IPS DF 6.9 (cell line): Measurements from ENCODE around the gene ARL2BP.

Experiments
- DNase-seq: peaks from one replicate; pipeline ENCODE4 v3.0.0-alpha.2; 2013; ENCODE audit warnings: low read depth, low spot score
- H3K27ac ChIP-seq: one replicate; pipeline ENCODE4 v1.5.1; 2013; ENCODE audit warnings: low read length, control low read depth
- H3K27me3 ChIP-seq: 2 replicates; pipeline ENCODE4 v1.6.1; 2013; ENCODE audit warnings: mild to moderate bottlenecking, low read length; ENCODE audit not compliant: control insufficient read depth, insufficient read depth
- H3K36me3 ChIP-seq: 2 replicates; pipeline ENCODE4 v1.6.1; 2013; ENCODE audit warnings: low read length; ENCODE audit not compliant: control insufficient read depth, insufficient read depth
- H3K4me1 ChIP-seq: 2 replicates; pipeline ENCODE4 v1.6.1; 2013; ENCODE audit warnings: low read length; ENCODE audit not compliant: control insufficient read depth, insufficient read depth
- H3K4me3 ChIP-seq: 2 replicates; pipeline ENCODE4 v1.5.1; 2013; ENCODE audit warnings: mild to moderate bottlenecking, low read length
- H3K9me3 ChIP-seq: 2 replicates; pipeline ENCODE4 v1.6.1; 2013; ENCODE audit warnings: low read length, inconsistent platforms; ENCODE audit not compliant: control insufficient read depth, insufficient read depth
- WGBS: extraction: QIAGEN DNeasy Blood & Tissue Kit; methylation state at CpG from one replicate; pipeline ENCODE4 v1.1.7; 2013; ENCODE audit warnings: mixed read lengths, missing lambda C conversion rate; ENCODE audit not compliant: insufficient read length, insufficient coverage; 5-methylcytosine and 5-hydroxymethylcytosine counted together

ARL2BP gene

DNA sequence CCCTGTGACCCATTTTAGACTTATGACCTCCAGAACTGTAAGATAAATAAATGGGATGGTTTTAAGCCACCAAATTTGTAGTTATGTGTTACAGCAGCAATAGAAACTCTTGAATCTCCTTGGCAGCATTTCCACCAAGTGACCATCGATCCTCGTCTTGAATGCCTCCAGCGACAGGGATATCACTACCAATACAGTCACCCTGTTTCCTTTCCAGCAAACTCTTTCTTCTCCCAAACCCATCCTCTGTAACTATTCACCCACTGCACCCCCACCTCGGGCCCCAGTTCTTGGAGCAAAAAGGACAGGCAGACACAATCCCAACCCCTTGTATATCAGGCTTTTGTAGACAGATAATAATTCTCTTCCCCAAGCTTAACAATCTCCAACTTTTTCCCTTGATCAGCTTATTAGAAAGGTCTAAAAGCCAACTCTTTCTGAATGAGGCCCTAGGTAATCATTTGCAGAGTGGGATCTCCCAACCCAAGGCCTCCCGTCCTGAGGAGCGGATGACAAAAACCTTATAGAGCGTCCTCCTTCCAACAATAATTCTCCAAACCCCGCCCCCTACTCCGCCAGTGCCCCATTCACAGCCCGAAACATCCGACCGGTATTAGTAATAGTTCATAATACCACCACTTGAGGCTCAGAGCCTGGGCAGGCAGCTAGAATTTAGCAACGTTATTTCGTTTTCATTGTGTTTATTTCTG, 54.1 kb downstream of the ARL2BP start:
- H3K4me3 ChIP-seq: peak overlapping the region; percentile 67; the same call in 1 of the 2 replicates
- no peaks in the 10 kb centered on the region for H3K36me3 ChIP-seq
- H3K27ac ChIP-seq: no peak overlapping the region
- no peak for DNase-seq
- no peaks in the 10 kb centered on the region for H3K9me3 ChIP-seq
- no CpG with 5 or more reads among the region's 14 CpGs for WGBS
- H3K4me1 ChIP-seq: peaks cover 2% of the 10 kb centered on the region; the same call in 1 of the 2 replicates
- no peaks in the 10 kb centered on the region for H3K27me3 ChIP-seq

DNA sequence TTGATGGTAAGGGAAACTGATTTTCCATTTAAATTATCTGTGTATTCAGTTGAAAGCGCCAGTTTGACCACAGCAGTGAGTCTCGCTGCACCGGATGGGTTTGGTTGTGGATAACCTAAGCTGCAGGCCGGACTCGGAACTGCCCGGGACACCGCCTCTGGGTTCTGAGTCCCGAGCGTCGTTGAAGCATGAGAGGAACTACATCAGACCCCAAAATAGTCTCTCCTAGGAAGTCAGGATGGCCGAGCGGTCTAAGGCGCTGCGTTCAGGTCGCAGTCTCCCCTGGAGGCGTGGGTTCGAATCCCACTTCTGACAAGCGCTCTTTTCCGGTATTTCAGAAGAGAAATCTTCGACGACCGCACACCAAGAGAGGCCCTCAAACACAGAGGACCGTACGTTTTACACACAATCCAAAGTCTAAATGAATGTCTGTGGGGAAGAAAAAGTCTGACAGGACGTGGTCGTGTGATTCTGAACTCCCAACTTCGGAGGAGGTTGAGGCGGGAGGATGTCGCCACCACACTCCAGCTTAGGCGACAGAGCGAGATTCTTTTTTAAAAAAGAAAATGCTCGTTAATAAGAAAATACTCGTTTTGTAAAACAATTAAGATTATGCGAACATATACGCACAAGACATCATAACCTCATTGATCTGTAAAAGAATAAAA, 54.8 kb downstream of the ARL2BP start:
- H3K36me3 ChIP-seq: no peaks in the 10 kb centered on the region
- no peaks in the 10 kb centered on the region for H3K27me3 ChIP-seq
- no CpG with 5 or more reads among the region's 35 CpGs for WGBS
- H3K4me3 ChIP-seq: peak overlapping the region; percentile 67; the same call in 1 of the 2 replicates
- peak; percentile 82 for DNase-seq
- peaks cover 2% of the 10 kb centered on the region; the same call in 1 of the 2 replicates for H3K4me1 ChIP-seq
- H3K9me3 ChIP-seq: no peaks in the 10 kb centered on the region
- H3K27ac ChIP-seq: no peak overlapping the region

DNA sequence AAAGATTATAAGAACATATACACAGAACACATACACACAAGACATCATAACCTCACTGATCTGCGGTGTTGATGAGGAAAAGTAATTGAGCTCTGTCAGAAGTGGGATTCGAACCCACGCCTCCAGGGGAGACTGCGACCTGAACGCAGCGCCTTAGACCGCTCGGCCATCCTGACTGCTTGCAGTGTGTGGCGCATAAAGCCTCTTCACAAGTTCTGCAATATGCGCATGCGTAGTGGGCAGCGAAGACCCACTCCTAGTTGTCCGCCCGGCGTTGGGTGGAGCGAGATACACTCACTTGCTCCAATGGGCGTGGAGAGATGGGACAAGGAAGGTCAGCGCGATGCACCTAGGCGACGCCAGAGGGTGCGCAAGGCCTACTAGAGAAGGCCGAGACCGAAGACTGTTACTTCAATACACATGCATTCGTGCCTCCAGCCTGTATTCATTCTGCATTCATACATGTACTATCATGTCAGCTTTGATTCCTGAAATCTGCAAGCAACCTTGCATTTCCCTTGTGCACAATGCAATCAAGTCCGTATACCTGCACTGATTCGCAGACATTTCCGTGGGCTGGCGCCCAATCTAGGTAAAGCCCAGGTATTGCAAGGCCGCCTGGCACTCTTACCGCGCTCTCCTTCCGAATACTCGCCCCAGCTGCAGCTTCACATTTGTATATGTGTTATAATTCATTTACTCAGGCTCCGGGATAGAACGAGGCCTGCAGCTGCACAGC, 55.5 kb downstream of the ARL2BP start:
- WGBS: no CpG with 5 or more reads among the region's 36 CpGs
- Histone ChIP-seq H3K36me3 (no peaks in the 10 kb centered on the region), H3K27me3 (no peaks in the 10 kb centered on the region), H3K9me3 (no peaks in the 10 kb centered on the region), H3K27ac (no peak overlapping the region), H3K4me1 (peaks cover 2% of the 10 kb centered on the region; the same call in 1 of the 2 replicates), H3K4me3 (peak overlapping the region; percentile 79; the same call in 1 of the 2 replicates)
- DNase-seq: peak; percentile 96

DNA sequence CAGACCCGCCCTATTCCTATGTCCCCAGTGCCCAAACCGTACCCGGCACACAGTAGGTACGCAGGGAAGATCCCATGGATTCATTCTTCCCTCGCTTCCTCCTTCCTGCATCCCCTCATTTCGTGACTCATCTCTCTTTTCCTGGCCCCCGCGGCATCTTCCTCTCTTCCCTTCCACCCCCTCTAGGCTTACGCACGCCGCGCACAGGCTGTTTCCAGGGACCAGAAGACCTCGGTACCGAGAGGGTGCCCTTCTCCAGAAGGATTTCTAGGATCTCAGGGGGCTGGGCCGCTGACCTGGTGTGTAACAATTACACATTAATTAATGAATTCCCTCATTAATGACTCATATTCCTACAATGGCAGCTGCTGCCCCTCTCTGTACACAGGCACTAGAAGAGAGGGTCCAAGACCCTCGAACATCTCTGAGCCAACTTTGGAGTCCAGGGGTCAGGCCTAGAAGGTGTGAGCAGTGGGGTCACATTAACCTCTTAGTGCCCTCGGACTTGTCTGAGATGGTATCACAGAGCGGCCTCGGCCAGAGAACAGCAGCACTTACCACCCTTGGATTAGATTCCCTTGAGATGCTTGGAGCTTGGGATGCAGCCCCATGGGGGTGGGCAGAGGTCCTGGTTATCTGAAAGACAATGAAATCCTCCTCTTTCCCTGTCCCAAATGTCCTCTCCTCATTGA, 56.2 kb downstream of the ARL2BP start:
- H3K4me1 ChIP-seq: peaks cover 2% of the 10 kb centered on the region; the same call in 1 of the 2 replicates
- WGBS: no CpG with 5 or more reads among the region's 19 CpGs
- no peaks in the 10 kb centered on the region for H3K36me3 ChIP-seq
- H3K27ac ChIP-seq: no peak overlapping the region
- no peak for DNase-seq
- peak overlapping the region; percentile 79; the same call in 1 of the 2 replicates for H3K4me3 ChIP-seq
- H3K9me3 ChIP-seq: no peaks in the 10 kb centered on the region
- no peaks in the 10 kb centered on the region for H3K27me3 ChIP-seq
